Endometrial microvascular endothelial cells (primary cell): ENCODE results near the gene ALG9. TPM values are rescaled to one million over a fixed set of nuclear protein-coding genes. Genes with fewer than 3 reads are reported as not detected.
"Not testable (repeated sequence)": the region's sequence is repeated elsewhere in the genome, so short reads cannot be mapped to it uniquely, and the experiment has no call there.

Experiments used
- in situ Hi-C: cut with HindIII; loops from 2 replicates; pipeline ENCODE4 v1.10.0; 2017; ENCODE audit warnings: low sequenced_read_pairs, low pct_unique_long_range_greater_than_20kb; ENCODE audit errors: inconsistent ontology term
- total RNA-seq: library from RNA; depleted of rRNA; stranded (reverse); fragments of >200 nt; gene quantifications from one replicate; pipeline ENCODE4 v1.2.3, GENCODE V29; 2015; ENCODE audit errors: inconsistent ontology term

Gene ALG9
- total RNA-seq, 1 donor from 2014 or later = 34.4 TPM

GRCh38 chr11:111778047-111778558 is 93.3 kb downstream of the ALG9 start:
- in situ Hi-C loops = no loop called here

- in situ Hi-C loops = no loop called here
Observed at GRCh38 chr11:111777094-111778046, 94.0 kb downstream of the ALG9 start.

- in situ Hi-C loops = no loop called here
Observed at GRCh38 chr11:111776398-111777093, 94.8 kb downstream of the ALG9 start.

- in situ Hi-C loops = no loop called here
Observed at GRCh38 chr11:111774955-111775710, 96.2 kb downstream of the ALG9 start.

- in situ Hi-C loops = no loop called here
Observed at GRCh38 chr11:111772535-111772934, 98.8 kb downstream of the ALG9 start.

- in situ Hi-C loops = not testable (repeated sequence)
Observed at GRCh38 chr11:111771205-111771604, 100.2 kb downstream of the ALG9 start.

- in situ Hi-C loops = no loop called here
Observed at GRCh38 chr11:111770581-111771134, 100.7 kb downstream of the ALG9 start.

- in situ Hi-C loops = no loop called here
Observed at GRCh38 chr11:111766834-111767142, 104.6 kb downstream of the ALG9 start.

GRCh38 chr11:111765984-111766833 is 105.2 kb downstream of the ALG9 start, which contains the start of gene PPP2R1B:
Gene PPP2R1B, minus strand, starts transcription at chr11:111766389. Its CDS starts 28 bp downstream, at chr11:111766361.
- in situ Hi-C loops = no loop called here

- in situ Hi-C loops = no loop called here
Observed at GRCh38 chr11:111765320-111765983, 105.9 kb downstream of the ALG9 start.

- in situ Hi-C loops = no loop called here
Observed at GRCh38 chr11:111764621-111765020, 106.8 kb downstream of the ALG9 start.

- in situ Hi-C loops = no loop called here
Observed at GRCh38 chr11:111762981-111763643, 108.3 kb downstream of the ALG9 start.

GRCh38 chr11:111762526-111762925 is 108.9 kb downstream of the ALG9 start:
- in situ Hi-C loops = no loop called here

GRCh38 chr11:111761036-111761435 is 110.3 kb downstream of the ALG9 start:
- in situ Hi-C loops = no loop called here

- in situ Hi-C loops = no loop called here
Observed at GRCh38 chr11:111759778-111760407, 111.5 kb downstream of the ALG9 start.

GRCh38 chr11:111759376-111759775 is 112.0 kb downstream of the ALG9 start:
- in situ Hi-C loops = no loop called here

- in situ Hi-C loops = no loop called here
Observed at GRCh38 chr11:111756097-111756496, 115.3 kb downstream of the ALG9 start.
